Type B pancreatic cell (in vitro differentiated cells): Measurements from ENCODE around the gene ARHGEF37. TPM values are rescaled to one million over a fixed set of nuclear protein-coding genes. Genes with fewer than 3 reads are reported as not detected.

Experiments
- DNase-seq: peaks from one replicate; pipeline ENCODE4 v3.0.0; 2021; ENCODE audit warnings: mixed read lengths; ENCODE audit not compliant: unreplicated experiment; ENCODE audit errors: extremely low spot score
- H3K27ac Mint-ChIP-seq: 2 replicates; pipeline ENCODE4 v1.8.0; 2021; ENCODE audit warnings: mild to moderate bottlenecking, mixed read lengths
- H3K27me3 Mint-ChIP-seq: 2 replicates; pipeline ENCODE4 v1.8.0; 2021; ENCODE audit warnings: mixed read lengths
- H3K36me3 Mint-ChIP-seq: 2 replicates; pipeline ENCODE4 v1.8.0; 2021; ENCODE audit warnings: mixed read lengths
- H3K4me1 Mint-ChIP-seq: one replicate; pipeline ENCODE4 v1.8.0; 2021; ENCODE audit warnings: mixed read lengths; ENCODE audit not compliant: unreplicated experiment
- H3K4me3 Mint-ChIP-seq: 2 replicates; pipeline ENCODE4 v1.8.0; 2021; ENCODE audit warnings: mild to moderate bottlenecking, mixed read lengths
- H3K9me3 Mint-ChIP-seq: 2 replicates; pipeline ENCODE4 v1.8.0; 2021; ENCODE audit warnings: mixed read lengths
- CTCF ChIP-seq: fragments of 200-600 bp; sonication (generic); conservative IDR thresholded peaks from 2 replicates; pipeline ENCODE4 v1.5.0; 2021; ENCODE audit warnings: antibody characterized with exemption, mild to moderate bottlenecking
- total RNA-seq: library from RNA; stranded (reverse); gene quantifications from 2 replicates; pipeline ENCODE4 v1.2.1, GENCODE V29; 2021; ENCODE audit warnings: low replicate concordance

The ARHGEF37 gene
- total RNA-seq, 1 donor from 2014 or later: 7.1 TPM

GRCh38 chr5:149623473-149623872, 42.2 kb downstream of the ARHGEF37 start:
- Mint-ChIP-seq H3K4me1 (peaks cover 12% of the 10 kb centered on the region), H3K27ac (no peak overlapping the region), H3K4me3 (no peak overlapping the region), H3K27me3 (no peaks in the 10 kb centered on the region), H3K9me3 (no peaks in the 10 kb centered on the region), H3K36me3 (no peaks in the 10 kb centered on the region)
- TF ChIP-seq CTCF: no peak
- no peak for DNase-seq

- H3K4me3 Mint-ChIP-seq: no peak overlapping the region
- DNase-seq: no peak
Measured at GRCh38 chr5:149627070-149627469, 45.8 kb downstream of the ARHGEF37 start.

GRCh38 chr5:149628221-149628620, 46.9 kb downstream of the ARHGEF37 start:
- Mint-ChIP-seq H3K4me1 (peaks cover 18% of the 10 kb centered on the region), H3K4me3 (no peak overlapping the region), H3K27me3 (no peaks in the 10 kb centered on the region), H3K9me3 (no peaks in the 10 kb centered on the region), H3K27ac (no peak overlapping the region), H3K36me3 (no peaks in the 10 kb centered on the region)
- no peak for DNase-seq
- TF ChIP-seq CTCF: no peak

More at GRCh38 chr5:149627070-149627469, 45.8 kb downstream of the ARHGEF37 start:
- Mint-ChIP-seq H3K27ac (no peak overlapping the region), H3K4me1 (peaks cover 8% of the 10 kb centered on the region), H3K9me3 (no peaks in the 10 kb centered on the region), H3K36me3 (no peaks in the 10 kb centered on the region), H3K27me3 (no peaks in the 10 kb centered on the region)
- TF ChIP-seq CTCF: no peak

- Mint-ChIP-seq H3K9me3 (no peaks in the 10 kb centered on the region), H3K4me1 (peaks cover 18% of the 10 kb centered on the region), H3K27me3 (no peaks in the 10 kb centered on the region), H3K27ac (no peak overlapping the region), H3K36me3 (no peaks in the 10 kb centered on the region), H3K4me3 (no peak overlapping the region)
- no peak for DNase-seq
- no peak for TF ChIP-seq CTCF
Measured at GRCh38 chr5:149628846-149629388, 47.6 kb downstream of the ARHGEF37 start.

- Mint-ChIP-seq H3K4me3 (no peak overlapping the region), H3K27me3 (no peaks in the 10 kb centered on the region)
- no peak for TF ChIP-seq CTCF
Measured at GRCh38 chr5:149629421-149629820, 48.1 kb downstream of the ARHGEF37 start.

GRCh38 chr5:149630337-149630736, 49.0 kb downstream of the ARHGEF37 start:
- no peak for DNase-seq
- H3K27me3 Mint-ChIP-seq: no peaks in the 10 kb centered on the region
- no peaks in the 10 kb centered on the region for H3K36me3 Mint-ChIP-seq
- H3K9me3 Mint-ChIP-seq: no peaks in the 10 kb centered on the region
- no peak for TF ChIP-seq CTCF
- no peak overlapping the region for H3K27ac Mint-ChIP-seq
- no peak overlapping the region for H3K4me3 Mint-ChIP-seq
- peaks cover 18% of the 10 kb centered on the region for H3K4me1 Mint-ChIP-seq

More at GRCh38 chr5:149629421-149629820, 48.1 kb downstream of the ARHGEF37 start:
- peaks cover 18% of the 10 kb centered on the region for H3K4me1 Mint-ChIP-seq
- no peaks in the 10 kb centered on the region for H3K36me3 Mint-ChIP-seq
- H3K27ac Mint-ChIP-seq: no peak overlapping the region
- no peak for DNase-seq
- no peaks in the 10 kb centered on the region for H3K9me3 Mint-ChIP-seq
